Measurements from ENCODE around the gene TAPBP.
"Not testable (repeated sequence)": the region's sequence is repeated elsewhere in the genome, so short reads cannot be mapped to it uniquely, and the experiment has no call there.

The TAPBP gene

GRCh38 chr6:33344701-33345697 lies 31.1 kb upstream of the TAPBP start:
- DNase-seq (ENCODE audit: low read depth) = peak; percentile 89
- TF ChIP-seq CTCF (IDR thresholded peaks at IDR 0.05; ENCODE audit: insufficient read depth, low read depth, low read length, missing control alignments) = peak; percentile 56
- H3K4me3 ChIP-seq (ENCODE audit: low read depth, low read length) = peak overlapping the region; percentile 44

- peak overlapping the region; percentile 10; the same call in 1 of the 2 replicates for H3K4me3 ChIP-seq (ENCODE audit: low read depth, low read length)
- peak; percentile 88 for DNase-seq (ENCODE audit: low read depth)
- no peak for TF ChIP-seq CTCF (IDR thresholded peaks at IDR 0.05; ENCODE audit: insufficient read depth, low read depth, low read length, missing control alignments)
Observed at GRCh38 chr6:33343953-33344611, 30.2 kb upstream of the TAPBP start.

GRCh38 chr6:33343606-33343952 lies 29.7 kb upstream of the TAPBP start:
- not testable (repeated sequence) for H3K4me3 ChIP-seq (ENCODE audit: low read depth, low read length); DNase-seq (ENCODE audit: low read depth)

GRCh38 chr6:33339193-33339592 lies 25.3 kb upstream of the TAPBP start:
- TF ChIP-seq CTCF (IDR thresholded peaks at IDR 0.05; ENCODE audit: insufficient read depth, low read depth, low read length, missing control alignments) = no peak
- no peak overlapping the region for H3K4me3 ChIP-seq (ENCODE audit: low read depth, low read length)
- no peak for DNase-seq (ENCODE audit: low read depth)

GRCh38 chr6:33336495-33336894 lies 22.6 kb upstream of the TAPBP start:
- TF ChIP-seq CTCF (IDR thresholded peaks at IDR 0.05; ENCODE audit: insufficient read depth, low read depth, low read length, missing control alignments) = no peak
- H3K4me3 ChIP-seq (ENCODE audit: low read depth, low read length) = no peak overlapping the region
- DNase-seq (ENCODE audit: low read depth) = no peak

GRCh38 chr6:33335916-33336315 lies 22.0 kb upstream of the TAPBP start:
- DNase-seq (ENCODE audit: low read depth) = peak; percentile 53
- H3K4me3 ChIP-seq (ENCODE audit: low read depth, low read length) = no peak overlapping the region
- no peak for TF ChIP-seq CTCF (IDR thresholded peaks at IDR 0.05; ENCODE audit: insufficient read depth, low read depth, low read length, missing control alignments)

- no peak for DNase-seq (ENCODE audit: low read depth)
- no peak overlapping the region for H3K4me3 ChIP-seq (ENCODE audit: low read depth, low read length)
- no peak for TF ChIP-seq CTCF (IDR thresholded peaks at IDR 0.05; ENCODE audit: insufficient read depth, low read depth, low read length, missing control alignments)
Observed at GRCh38 chr6:33333666-33334065, 19.8 kb upstream of the TAPBP start.

All from GM12865 (cell line).